ENCODE results near the gene SH3RF1. TPM values are rescaled to one million over a fixed set of nuclear protein-coding genes. Genes with fewer than 3 reads are reported as not detected.

SH3RF1 gene
- total RNA-seq, 1 donor from 2014 or later = 0.16 TPM

- intact Hi-C loops (cut with micrococcal nuclease) = no loop called here
Measured at GRCh38 chr4:169167957-169168858, 102.5 kb downstream of the SH3RF1 start.

GRCh38 chr4:169164669-169165415, 105.9 kb downstream of the SH3RF1 start:
- intact Hi-C loops (cut with micrococcal nuclease) = no loop called here

DNA sequence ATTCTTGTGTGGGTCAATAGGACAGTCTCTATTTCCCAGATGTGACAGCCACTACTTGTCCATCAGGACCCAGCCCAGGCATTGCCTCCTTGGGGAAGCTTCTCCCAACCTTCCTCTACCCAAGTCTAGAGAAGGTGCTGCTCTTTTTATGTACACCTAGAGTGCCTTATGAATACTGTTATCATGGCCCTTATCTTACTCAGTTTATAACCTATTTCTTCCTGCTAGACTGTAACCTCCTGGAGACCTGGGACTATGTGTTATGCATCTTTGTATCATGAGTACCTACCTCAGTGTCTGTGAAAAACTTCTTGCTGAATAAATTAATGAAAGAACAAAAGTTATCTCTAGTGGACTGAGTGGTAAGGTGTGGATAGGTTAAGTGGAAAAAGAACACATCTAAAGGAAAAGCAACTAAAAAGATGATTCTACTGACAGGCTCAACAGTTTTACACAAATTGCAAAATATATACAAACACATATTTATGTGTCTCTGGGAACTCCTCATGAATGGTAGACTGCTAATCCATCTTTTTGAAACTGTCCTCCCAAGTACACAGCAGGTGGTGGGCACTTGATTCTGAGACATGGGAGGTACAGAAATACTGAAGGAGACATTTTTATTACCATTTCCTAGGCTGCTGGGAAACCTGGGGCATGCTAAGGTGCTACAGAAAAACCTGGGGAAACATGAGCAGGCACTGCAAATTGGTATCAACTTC, 106.6 kb downstream of the SH3RF1 start:
- intact Hi-C loops (cut with micrococcal nuclease) = no loop called here

DNA sequence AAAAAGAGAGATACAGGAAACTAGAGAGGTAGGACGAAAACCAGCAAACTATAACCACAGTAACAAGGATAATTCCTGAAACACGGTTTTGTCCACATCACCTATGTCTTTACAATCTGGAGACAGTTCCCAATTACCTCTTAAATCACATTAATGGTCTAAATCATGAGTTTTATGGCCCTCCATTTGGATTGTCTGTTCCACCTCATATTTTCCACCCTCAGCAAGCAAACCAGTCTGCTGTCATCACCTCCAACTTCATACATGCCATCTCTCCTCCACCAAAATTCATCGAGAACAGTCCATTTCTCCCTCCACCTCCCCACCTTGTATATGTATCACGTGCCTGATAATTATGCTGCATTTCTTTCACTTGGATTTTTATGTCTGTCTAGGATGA, 107.3 kb downstream of the SH3RF1 start:
- intact Hi-C loops (cut with micrococcal nuclease) = no loop called here

GRCh38 chr4:169160825-169161224, 109.9 kb downstream of the SH3RF1 start:
- intact Hi-C loops (cut with micrococcal nuclease) = no loop called here

- intact Hi-C loops (cut with micrococcal nuclease) = no loop called here
Measured at GRCh38 chr4:169159624-169160171, 111.1 kb downstream of the SH3RF1 start.

DNA sequence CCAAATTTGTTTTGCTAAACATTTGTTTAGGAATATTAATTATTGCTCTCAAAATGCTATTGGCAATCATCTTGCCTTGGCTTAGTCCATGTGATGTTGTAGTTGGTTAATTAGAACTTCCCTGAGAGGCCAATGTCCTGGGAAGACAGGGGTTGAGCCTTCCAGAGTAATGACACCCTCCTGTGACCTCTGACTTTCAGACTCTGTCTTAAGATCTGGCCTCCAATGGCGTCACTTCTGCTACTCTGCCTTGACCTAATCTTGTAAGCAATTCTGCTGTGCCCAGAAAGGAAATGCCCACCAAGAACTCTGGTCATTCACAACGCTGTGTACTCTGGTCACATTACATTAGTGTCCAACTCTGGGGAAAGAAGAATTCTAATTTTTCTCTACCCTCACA, 111.9 kb downstream of the SH3RF1 start:
- intact Hi-C loops (cut with micrococcal nuclease) = no loop called here

- intact Hi-C loops (cut with micrococcal nuclease) = no loop called here
Measured at GRCh38 chr4:169158046-169158445, 112.7 kb downstream of the SH3RF1 start.

GRCh38 chr4:169156392-169156791, 114.4 kb downstream of the SH3RF1 start:
- intact Hi-C loops (cut with micrococcal nuclease) = no loop called here

GRCh38 chr4:169154121-169154520, 116.6 kb downstream of the SH3RF1 start:
- intact Hi-C loops (cut with micrococcal nuclease) = no loop called here

GRCh38 chr4:169153481-169154087, 117.2 kb downstream of the SH3RF1 start:
- intact Hi-C loops (cut with micrococcal nuclease) = no loop called here

- intact Hi-C loops (cut with micrococcal nuclease) = no loop called here
Measured at GRCh38 chr4:169152899-169153298, 117.9 kb downstream of the SH3RF1 start.

DNA sequence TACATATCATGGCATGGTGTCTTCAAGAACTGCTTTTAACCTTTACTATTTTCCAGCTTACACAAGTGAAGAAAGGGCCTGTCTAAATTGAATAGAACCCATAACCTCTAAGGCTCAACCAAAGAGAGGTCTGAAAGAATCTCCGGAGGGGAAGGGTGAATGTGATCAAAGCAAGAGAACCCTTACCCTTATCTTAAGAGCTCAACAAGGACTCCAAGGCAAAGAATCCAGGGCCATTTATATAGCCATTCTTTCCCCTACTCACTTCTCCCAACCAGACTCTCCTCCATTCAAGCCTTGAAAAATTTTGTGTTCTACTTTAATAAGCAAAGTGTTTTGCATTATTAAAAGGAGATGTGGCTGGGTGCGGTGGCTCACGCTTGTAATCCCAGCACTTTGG, 118.7 kb downstream of the SH3RF1 start:
- intact Hi-C loops (cut with micrococcal nuclease) = no loop called here

DNA sequence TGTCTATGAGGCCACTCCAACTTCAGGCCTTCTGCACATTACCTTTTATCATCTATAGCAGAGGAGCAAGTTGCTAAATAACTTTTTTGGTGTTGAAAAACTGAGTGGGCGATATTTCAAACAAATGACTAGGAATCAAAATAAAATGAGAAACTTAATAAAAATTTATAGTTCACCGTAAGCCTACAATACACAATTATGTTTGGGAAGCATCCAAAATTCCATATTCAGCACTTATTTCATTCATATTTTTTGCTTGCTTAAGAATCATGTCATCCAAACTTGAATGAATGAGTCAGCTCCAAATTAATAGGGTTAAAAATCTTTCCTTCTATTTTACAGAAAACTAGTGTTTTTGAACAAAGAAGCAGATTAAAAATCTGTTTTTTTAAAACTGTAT, 119.1 kb downstream of the SH3RF1 start:
- intact Hi-C loops (cut with micrococcal nuclease) = no loop called here

DNA sequence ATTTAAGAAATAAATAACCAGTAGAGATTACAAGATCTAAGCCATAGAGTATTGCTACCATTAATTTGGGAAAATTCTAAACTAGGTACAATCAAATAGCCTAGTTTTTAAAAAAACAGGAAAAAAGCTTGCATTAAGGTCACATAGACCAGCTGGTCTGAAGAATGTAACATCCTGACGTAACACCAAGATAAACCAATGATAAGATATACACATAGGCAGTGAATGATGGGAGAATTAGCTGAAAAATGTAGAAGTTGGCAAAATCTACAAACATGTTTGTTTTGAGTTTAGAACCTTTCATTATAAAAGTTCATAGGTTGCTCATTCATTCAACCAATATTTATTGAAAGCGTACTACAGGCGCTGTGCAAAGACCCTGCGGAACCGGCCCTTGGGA, 120.0 kb downstream of the SH3RF1 start:
- intact Hi-C loops (cut with micrococcal nuclease) = no loop called here

DNA sequence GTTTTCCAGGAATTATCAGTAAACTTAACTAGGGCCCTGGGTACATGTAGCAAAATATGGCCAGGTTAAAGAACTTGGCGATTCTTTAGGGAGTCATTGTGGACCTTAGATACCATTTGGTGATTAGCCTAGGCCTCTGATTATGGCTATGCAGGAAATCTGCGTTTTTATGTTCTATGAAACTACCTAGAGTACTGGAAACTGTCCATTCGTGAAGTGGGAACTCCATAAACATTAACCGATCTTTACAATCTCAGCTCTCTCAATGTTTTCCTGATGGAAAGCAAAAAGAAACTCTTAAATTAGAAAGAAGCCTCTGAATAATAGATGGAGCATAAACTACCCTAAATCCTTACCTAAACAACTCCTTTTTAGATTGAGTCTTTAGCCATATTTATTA, 121.9 kb downstream of the SH3RF1 start:
- intact Hi-C loops (cut with micrococcal nuclease) = no loop called here

- intact Hi-C loops (cut with micrococcal nuclease) = no loop called here
Measured at GRCh38 chr4:169147191-169147590, 123.6 kb downstream of the SH3RF1 start.

GRCh38 chr4:169144061-169144600, 126.6 kb downstream of the SH3RF1 start:
- intact Hi-C loops (cut with micrococcal nuclease) = no loop called here

GRCh38 chr4:169143335-169143734, 127.4 kb downstream of the SH3RF1 start:
- intact Hi-C loops (cut with micrococcal nuclease) = no loop called here

DNA sequence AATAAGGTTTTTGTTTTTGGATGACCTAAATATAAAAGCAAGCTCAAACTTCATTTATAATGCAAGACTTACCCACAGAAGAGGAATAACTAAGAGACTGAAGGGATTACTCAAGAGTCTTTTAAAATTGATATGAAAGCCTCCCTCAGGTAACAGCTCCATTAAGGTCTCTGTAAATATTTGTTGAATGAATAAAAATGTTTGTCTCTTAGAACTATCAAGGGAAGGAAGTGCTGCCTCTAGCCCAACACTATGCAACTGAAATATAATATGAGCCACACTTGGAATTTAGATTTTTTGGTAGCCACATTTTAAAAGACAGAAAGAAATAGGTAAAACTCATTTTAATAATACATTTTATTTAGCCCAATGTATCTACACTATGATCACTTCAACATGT, 127.8 kb downstream of the SH3RF1 start:
- intact Hi-C loops (cut with micrococcal nuclease) = no loop called here

DNA sequence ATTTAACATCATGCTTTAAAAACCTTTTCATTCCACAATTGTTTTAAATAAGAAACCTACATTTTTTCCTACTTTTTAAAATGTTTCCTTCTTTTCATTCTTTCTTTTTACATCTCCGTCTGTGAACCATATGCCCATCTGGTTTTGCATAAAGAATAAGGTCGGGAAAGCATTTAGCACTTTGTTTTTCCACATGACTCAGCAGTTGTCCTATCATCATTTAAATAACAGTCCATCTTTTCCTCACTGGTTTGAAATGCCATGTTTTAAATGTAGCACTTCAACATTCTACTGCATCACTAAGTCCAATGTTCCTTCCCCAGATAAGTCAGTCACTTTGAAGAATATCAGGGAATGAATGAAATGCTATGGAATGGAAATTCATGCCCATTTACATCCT, 128.4 kb downstream of the SH3RF1 start:
- intact Hi-C loops (cut with micrococcal nuclease) = no loop called here
